ENCODE results near the gene NINL.

Gene NINL

DNA sequence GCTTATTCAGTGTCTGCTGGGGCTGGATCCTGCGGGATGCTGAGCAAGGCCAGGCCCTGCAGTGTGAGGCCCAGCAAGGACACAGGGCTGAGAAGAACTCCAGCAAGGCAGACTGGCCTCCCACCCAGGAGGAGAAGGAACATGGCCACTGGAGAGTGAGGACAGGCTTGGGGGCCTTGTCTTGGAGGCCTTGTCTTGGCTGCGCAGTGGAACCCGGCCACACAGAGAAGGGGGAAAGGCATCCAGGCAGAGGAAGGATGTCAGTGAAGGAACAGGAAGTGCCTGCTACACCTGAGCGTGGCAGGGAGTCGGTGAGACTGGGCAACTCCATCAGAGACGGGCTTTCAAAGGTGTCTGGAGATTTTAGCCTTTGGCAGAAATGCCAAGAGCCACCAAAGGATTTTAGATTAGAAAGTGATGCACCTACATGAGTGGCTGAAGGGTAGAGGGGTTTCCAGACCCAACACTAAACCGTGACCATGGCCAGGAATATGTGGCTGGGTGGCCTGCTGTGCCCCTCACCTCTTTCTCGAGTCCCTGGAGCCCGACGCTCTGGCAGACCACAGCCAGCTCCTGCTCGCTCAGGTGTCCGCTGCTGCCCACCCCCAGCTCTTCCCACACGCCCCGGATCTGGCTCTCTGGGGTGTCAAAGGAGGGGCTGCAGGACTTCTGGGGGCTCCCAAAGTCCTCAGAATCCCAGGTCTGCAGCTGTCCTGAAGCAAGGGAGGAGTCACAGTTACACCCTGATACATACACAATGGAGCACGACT lies 80.8 kb downstream of the NINL start:
- TF ChIP-seq, protein P1, sequence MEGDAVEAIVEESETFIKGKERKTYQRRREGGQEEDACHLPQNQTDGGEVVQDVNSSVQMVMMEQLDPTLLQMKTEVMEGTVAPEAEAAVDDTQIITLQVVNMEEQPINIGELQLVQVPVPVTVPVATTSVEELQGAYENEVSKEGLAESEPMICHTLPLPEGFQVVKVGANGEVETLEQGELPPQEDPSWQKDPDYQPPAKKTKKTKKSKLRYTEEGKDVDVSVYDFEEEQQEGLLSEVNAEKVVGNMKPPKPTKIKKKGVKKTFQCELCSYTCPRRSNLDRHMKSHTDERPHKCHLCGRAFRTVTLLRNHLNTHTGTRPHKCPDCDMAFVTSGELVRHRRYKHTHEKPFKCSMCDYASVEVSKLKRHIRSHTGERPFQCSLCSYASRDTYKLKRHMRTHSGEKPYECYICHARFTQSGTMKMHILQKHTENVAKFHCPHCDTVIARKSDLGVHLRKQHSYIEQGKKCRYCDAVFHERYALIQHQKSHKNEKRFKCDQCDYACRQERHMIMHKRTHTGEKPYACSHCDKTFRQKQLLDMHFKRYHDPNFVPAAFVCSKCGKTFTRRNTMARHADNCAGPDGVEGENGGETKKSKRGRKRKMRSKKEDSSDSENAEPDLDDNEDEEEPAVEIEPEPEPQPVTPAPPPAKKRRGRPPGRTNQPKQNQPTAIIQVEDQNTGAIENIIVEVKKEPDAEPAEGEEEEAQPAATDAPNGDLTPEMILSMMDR (IDR thresholded peaks at IDR 0.05), result no peak

DNA sequence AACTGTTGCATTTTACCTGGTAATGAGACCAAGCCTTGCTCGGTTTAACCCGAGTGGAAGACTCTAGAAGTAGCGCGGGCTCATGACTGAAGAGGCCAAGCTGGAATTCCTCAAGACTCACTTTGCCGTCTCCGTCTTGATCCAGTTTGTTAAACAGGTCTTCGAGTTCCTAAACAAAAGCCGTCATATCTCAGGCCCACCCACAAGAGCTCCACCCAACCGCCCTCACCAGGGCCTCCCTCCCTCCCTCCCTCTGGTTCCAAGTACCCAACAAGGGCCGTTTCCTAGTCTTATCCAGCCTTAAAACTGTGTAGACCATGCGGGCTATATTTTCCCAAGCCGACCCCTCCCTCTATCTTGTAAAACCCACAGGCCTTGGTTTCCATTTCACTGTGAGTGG lies 81.4 kb downstream of the NINL start:
- TF ChIP-seq, protein P1 (IDR thresholded peaks at IDR 0.05), result no peak

DNA sequence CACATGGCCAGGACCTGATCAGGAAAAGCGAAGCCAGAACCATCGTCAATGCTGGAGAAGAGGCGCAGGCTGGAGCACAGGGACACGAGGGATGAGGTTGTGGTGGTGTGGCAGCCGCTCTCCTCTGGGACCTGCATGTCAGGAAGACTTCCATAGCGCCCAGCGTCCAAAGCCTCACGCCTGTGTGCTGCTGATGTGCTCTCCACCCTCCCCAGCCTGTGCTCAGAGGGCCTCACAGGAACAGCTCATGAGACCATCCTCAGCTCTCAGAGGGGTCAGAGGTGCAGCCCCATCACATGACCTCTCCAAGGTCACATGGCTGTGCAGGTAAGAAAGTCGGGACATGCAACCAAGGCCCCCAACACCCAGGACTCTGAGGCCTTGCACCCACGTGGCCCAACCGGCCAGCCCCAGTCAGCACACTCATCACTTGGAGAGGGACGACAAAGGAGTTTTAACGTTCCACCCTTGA lies 84.4 kb downstream of the NINL start:
- TF ChIP-seq, protein P1 (IDR thresholded peaks at IDR 0.05), result no peak

DNA sequence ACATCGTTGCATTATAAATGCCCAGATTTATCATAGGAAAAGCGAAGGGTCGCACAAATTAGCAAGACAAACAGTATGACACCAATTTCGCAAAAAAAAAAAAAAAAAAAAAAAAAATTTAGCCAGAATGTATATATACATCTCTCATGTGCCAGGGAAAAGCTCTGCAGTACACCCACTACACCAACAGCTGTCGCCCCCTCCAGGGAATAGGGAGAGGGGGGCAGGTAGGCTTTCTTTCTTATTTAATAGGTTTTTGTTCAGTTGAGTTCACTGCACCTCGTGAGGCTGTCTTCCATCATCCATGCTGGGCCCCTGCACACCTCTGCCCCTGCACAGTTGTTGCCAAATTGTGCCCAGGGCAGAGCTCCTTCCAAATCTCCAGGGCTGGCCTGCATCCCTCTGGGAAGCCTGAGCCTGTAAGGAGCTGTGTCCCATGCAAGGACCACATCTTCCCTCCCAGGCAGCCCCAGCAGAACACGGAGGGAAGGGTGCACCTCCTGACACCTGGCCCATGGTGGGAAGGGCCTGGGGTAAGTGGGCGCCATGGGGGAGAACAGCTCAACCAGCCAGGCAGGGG lies 85.4 kb downstream of the NINL start:
- TF ChIP-seq, protein P1 (IDR thresholded peaks at IDR 0.05), result no peak

DNA sequence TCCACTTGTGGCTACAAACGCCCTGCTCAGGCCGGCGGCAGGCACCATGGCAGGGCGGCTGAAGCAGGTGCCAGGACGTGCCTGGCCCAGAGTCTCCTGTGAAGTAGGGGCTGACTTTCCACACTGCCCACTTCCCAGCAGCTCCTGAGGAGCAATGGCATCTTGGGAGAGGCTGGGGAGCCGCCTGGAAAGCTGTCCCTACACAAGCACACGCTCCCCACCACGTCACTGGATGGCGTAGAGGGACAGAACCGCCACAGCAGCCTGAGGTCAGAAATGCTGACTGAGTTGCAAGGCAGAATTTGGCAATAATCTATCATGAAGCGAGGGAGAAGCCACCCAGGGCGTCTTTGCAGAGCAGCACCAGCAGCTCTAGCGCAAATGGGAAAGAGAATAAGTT lies 86.3 kb downstream of the NINL start:
- TF ChIP-seq, protein P1 (IDR thresholded peaks at IDR 0.05), result no peak

DNA sequence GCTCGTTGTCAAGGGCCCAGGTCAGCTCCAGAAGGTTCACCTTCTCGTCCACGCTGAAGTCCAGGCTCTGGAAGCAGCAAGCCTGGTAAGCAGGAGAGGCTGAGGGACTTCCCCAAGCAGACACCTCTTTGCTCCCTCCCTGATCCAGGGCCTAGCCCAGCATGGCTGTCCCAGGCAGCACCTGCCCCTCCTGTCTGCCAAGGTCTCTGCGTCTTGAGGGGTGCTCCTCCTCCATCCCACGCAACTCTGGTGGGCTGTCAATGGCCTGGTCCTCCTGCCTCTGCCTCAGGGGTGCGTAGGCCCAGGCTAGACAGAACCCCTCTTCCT lies 87.1 kb downstream of the NINL start:
- TF ChIP-seq, protein P1 (IDR thresholded peaks at IDR 0.05), result no peak

DNA sequence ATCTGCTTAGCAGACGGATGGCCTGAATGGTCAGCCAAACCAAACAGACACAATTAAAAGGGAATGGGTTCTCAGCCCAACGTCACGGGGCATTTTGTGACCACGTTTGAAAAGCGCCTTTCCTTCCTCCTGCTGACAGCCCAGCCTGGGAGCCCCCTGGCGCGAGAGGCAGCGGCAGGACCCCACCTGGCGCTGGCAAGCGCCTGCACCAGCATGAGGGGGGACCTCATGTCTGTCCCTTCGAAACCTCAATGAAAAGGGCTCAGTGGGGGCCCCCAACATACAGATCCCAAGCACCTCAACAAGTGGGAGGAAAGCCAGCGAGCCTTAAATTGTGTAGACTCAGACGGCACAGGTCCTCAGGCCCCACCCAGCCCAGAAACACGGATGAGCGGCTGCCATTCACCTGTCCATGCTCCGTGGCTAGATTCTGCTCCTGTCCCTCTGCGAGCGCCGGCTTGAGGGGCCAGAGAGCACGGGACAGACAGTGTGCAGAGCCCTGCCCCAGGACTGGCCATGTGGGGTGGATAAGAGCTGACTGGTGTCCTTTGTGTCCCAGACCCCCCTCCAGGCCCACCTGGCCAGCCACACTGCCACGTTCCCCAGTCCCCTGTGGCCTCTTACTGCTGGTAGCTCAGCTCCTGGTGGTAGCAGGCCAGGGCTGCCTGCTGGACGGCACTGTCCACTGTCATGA lies 87.6 kb downstream of the NINL start:
- TF ChIP-seq, protein P1 (IDR thresholded peaks at IDR 0.05), result no peak
